NCI-H774 (cell line): Measurements from ENCODE around the gene REM1.

ENCODE experiments used
- DNase-seq: peaks from one replicate; lab custom pipeline; 2025; lab: John Stamatoyannopoulos, UW

REM1 gene

DNA sequence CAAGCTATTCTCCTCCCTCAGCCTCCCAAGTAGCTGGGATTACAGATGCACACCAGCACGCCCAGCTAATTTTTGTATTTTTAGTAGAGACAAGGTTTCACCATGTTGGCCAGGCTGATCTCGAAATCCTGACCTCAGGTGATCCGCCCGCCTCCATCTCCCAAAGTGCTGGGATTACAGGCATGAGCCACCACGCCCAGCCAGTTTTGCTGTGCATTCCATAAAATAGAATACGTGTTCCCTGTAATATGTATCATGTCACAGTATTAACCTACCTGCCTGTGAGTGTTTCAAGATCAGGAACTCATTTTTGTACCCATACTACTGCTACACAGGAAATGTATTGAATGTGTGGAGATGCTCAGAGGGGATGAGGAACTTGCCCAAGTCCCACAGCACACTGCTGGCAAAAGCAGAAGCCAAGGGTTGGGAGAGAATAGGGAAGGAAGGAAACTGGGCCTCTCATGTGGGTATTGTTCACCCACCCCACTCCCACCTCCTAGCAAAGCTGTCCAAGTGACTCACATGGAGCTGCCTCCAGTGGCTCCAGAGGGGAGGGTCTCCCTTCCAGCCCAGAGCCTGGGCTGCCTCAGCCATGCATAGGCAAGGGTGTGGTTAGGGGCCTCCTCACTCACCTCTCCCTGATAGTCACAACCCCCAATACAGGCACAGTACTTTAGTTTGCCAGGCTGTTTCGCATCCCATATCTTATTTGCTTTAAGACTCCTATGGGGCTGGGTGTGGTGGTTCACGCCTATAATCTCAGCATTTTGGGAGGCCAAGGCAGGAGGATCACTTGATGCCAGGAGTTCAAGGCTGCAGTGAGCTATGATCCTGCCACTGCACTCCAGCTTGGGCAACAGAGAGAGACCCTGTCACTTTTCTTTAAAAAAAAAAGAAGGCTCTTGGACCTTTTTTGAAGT is 48.5 kb downstream of the REM1 start:
- no peak for DNase-seq

DNA sequence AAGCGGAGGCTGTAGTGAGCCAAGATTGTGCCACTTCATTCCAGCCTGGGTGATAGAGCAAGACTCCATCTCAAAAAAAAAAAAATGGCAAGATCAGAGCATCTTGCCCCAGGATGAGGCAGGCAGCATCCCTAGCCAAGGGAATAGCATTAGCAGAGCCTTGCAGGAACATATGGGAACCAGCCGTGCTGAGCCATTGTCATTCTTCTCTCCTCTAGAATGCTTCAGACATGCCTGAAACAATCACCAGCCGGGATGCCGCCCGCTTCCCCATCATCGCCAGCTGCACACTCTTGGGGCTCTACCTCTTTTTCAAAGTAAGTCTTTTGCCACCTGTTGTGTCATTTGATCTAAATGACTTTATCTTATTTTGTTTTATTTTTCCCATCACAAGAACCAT is 52.2 kb downstream of the REM1 start:
- no peak for DNase-seq
